ENCODE measurements around the gene UGT8.

- TF ChIP-seq, protein P1, sequence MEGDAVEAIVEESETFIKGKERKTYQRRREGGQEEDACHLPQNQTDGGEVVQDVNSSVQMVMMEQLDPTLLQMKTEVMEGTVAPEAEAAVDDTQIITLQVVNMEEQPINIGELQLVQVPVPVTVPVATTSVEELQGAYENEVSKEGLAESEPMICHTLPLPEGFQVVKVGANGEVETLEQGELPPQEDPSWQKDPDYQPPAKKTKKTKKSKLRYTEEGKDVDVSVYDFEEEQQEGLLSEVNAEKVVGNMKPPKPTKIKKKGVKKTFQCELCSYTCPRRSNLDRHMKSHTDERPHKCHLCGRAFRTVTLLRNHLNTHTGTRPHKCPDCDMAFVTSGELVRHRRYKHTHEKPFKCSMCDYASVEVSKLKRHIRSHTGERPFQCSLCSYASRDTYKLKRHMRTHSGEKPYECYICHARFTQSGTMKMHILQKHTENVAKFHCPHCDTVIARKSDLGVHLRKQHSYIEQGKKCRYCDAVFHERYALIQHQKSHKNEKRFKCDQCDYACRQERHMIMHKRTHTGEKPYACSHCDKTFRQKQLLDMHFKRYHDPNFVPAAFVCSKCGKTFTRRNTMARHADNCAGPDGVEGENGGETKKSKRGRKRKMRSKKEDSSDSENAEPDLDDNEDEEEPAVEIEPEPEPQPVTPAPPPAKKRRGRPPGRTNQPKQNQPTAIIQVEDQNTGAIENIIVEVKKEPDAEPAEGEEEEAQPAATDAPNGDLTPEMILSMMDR (IDR thresholded peaks at IDR 0.05; ENCODE audit: insufficient read depth, low read length, poor library complexity, severe bottlenecking), result peak; percentile 69
- no peak for TF ChIP-seq EZH2phosphoT487 (conservative IDR thresholded peaks at IDR 0.05; ENCODE audit: low read length)
Measured at GRCh38 chr4:114659386-114660008, 60.9 kb downstream of the UGT8 start.
